Right kidney (tissue), 1 donor: ENCODE measurements around the gene BRMS1.
"Not testable (repeated sequence)": the region's sequence is repeated elsewhere in the genome, so short reads cannot be mapped to it uniquely, and the experiment has no call there.

Experiments
- DNase-seq: peaks from one replicate; pipeline ENCODE4 v3.0.0-alpha.2; 2016

The BRMS1 gene

GRCh38 chr11:66310803-66311440, 34.0 kb downstream of the BRMS1 start:
- not testable (repeated sequence) for DNase-seq

- no peak for DNase-seq
Measured at GRCh38 chr11:66310324-66310723, 34.6 kb downstream of the BRMS1 start.

- no peak for DNase-seq
Measured at GRCh38 chr11:66309475-66309874, 35.4 kb downstream of the BRMS1 start.

- no peak for DNase-seq
Measured at GRCh38 chr11:66302656-66303055, 42.2 kb downstream of the BRMS1 start.

- DNase-seq: no peak
Measured at GRCh38 chr11:66299186-66299585, 45.7 kb downstream of the BRMS1 start.

- DNase-seq: no peak
Measured at GRCh38 chr11:66297610-66298009, 47.3 kb downstream of the BRMS1 start.

- DNase-seq: no peak
Measured at GRCh38 chr11:66294626-66295620, 50.0 kb downstream of the BRMS1 start.

- DNase-seq: no peak
Measured at GRCh38 chr11:66293777-66294625, 50.9 kb downstream of the BRMS1 start.

- no peak for DNase-seq
Measured at GRCh38 chr11:66293352-66293751, 51.6 kb downstream of the BRMS1 start.

- no peak for DNase-seq
Measured at GRCh38 chr11:66292543-66293332, 52.2 kb downstream of the BRMS1 start.

- DNase-seq: no peak
Measured at GRCh38 chr11:66291706-66292542, 53.0 kb downstream of the BRMS1 start, which contains the start of gene TMEM151A. TSS of gene TMEM151A (plus strand) at chr11:66291894. CDS start at chr11:66292014, 120 bp downstream.

GRCh38 chr11:66291303-66291705, 53.6 kb downstream of the BRMS1 start:
- DNase-seq: no peak

- no peak for DNase-seq
Measured at GRCh38 chr11:66290330-66290621, 54.6 kb downstream of the BRMS1 start.

- no peak for DNase-seq
Measured at GRCh38 chr11:66289548-66290329, 55.2 kb downstream of the BRMS1 start.

- peak; percentile 95 for DNase-seq
Measured at GRCh38 chr11:66288671-66289547, 56.0 kb downstream of the BRMS1 start, which contains the start of gene YIF1A. TSS of gene YIF1A (minus strand) at chr11:66289143. CDS start at chr11:66288985, 158 bp downstream.

- no peak for DNase-seq
Measured at GRCh38 chr11:66287889-66288670, 56.8 kb downstream of the BRMS1 start.
